SK-N-MC (cell line): ENCODE results near the gene NME3.

ENCODE experiments used
- EZH2 ChIP-seq: fragments of 200-600 bp; sonication (generic); IDR thresholded peaks from one replicate; pipeline ENCODE4 v1.6.1; 2017; ENCODE audit warnings: antibody characterized with exemption
- FOXP2 ChIP-seq: optimal IDR thresholded peaks from 2 replicates; pipeline ENCODE3; 2011; ENCODE audit warnings: mild to moderate bottlenecking, moderate library complexity; ENCODE audit not compliant: insufficient read depth; ENCODE audit errors: extremely low read length, control extremely low read depth
- POLR2AphosphoS5 ChIP-seq: IDR thresholded peaks from 2 replicates; pipeline ENCODE4 v1.6.1; 2012; ENCODE audit warnings: mild to moderate bottlenecking, low read depth, low read length, borderline replicate concordance

DNA sequence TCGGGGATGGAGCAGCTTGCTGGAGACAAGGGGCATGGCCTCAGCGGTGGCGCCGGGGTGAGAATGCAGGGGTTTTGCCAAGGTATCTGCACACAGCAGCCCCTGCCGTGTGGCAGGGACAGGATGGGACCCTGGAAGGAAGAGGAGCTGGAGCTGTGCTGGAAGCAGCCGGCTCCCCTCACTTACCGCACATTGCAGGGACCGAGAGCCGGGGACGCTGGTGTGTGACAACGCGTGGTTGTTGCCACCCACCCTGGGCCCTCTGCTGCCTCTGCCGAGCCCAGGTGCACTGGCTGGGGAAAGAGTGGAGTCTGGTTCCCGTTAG lies 14.5 kb upstream of the NME3 start:
- TF ChIP-seq POLR2AphosphoS5 (no peak), EZH2 (no peak), FOXP2 (no peak)
